Activated CD8-positive, alpha-beta T cell treated with anti-CD3 and anti-CD28 coated beads, Interleukin-2, amount 10 ng/mL, durations not matched to agents 7 days and 5 days (primary cell): ENCODE measurements around the gene TRIM47. TPM values are rescaled to one million over a fixed set of nuclear protein-coding genes. Genes with fewer than 3 reads are reported as not detected.
A peak's percentile ranks its signal among the peaks of the same experiment; 100 is the strongest.

ENCODE experiments used
- ATAC-seq: fragments of 150-1000 bp; cut with Tn5 transposase; one replicate; pipeline ENCODE4 v1.10.0; 2021; ENCODE audit warnings: moderate library complexity
- CTCF ChIA-PET: fragments of 350-600 bp; sonication (Branson Sonifier 250); formaldehyde crosslinking; loops from one replicate; lab custom pipeline; 2021; ENCODE audit warnings: antibody characterized with exemption; lab: Charles Lee
- POLR2A ChIA-PET: fragments of 350-600 bp; sonication (Branson Sonifier 250); formaldehyde crosslinking; loops from one replicate; lab custom pipeline; 2021; ENCODE audit warnings: antibody characterized with exemption; lab: Charles Lee
- DNase-seq: peaks from one replicate; pipeline ENCODE4 v3.0.0-alpha.2; 2020
- H3K27ac Mint-ChIP-seq: one replicate; pipeline ENCODE4 v1.8.0; 2021; ENCODE audit warnings: mild to moderate bottlenecking, mixed read lengths
- H3K27me3 Mint-ChIP-seq: one replicate; pipeline ENCODE4 v1.8.0; 2021; ENCODE audit warnings: low read depth, mixed read lengths
- H3K36me3 Mint-ChIP-seq: one replicate; pipeline ENCODE4 v1.8.0; 2021; ENCODE audit warnings: low read depth, mixed read lengths
- H3K4me1 Mint-ChIP-seq: one replicate; pipeline ENCODE4 v1.8.0; 2021; ENCODE audit warnings: low read depth, mixed read lengths
- H3K4me3 Mint-ChIP-seq: one replicate; pipeline ENCODE4 v1.8.0; 2021; ENCODE audit warnings: mild to moderate bottlenecking, mixed read lengths
- H3K9me3 Mint-ChIP-seq: one replicate; pipeline ENCODE4 v1.8.0; 2022; ENCODE audit warnings: mixed read lengths; ENCODE audit not compliant: insufficient read depth
- total RNA-seq, 2 experiments: library from RNA; stranded (reverse); gene quantifications; one replicate each; pipeline ENCODE4 v1.2.3, GENCODE V29; 2021

The TRIM47 gene
- total RNA-seq, 2 experiments from 2014 or later = 31.4 to 36.8 TPM

- Mint-ChIP-seq H3K27ac (no peak overlapping the region), H3K9me3 (no peaks in the 10 kb centered on the region), H3K36me3 (no peaks in the 10 kb centered on the region), H3K4me1 (peaks cover 8% of the 10 kb centered on the region), H3K27me3 (no peaks in the 10 kb centered on the region), H3K4me3 (no peak overlapping the region)
- CTCF ChIA-PET = no interaction called here
- DNase-seq (no peak), ATAC-seq (no peak)
- POLR2A ChIA-PET = no interaction called here
Measured at GRCh38 chr17:75919611-75920010, 41.2 kb upstream of the TRIM47 start.

DNA sequence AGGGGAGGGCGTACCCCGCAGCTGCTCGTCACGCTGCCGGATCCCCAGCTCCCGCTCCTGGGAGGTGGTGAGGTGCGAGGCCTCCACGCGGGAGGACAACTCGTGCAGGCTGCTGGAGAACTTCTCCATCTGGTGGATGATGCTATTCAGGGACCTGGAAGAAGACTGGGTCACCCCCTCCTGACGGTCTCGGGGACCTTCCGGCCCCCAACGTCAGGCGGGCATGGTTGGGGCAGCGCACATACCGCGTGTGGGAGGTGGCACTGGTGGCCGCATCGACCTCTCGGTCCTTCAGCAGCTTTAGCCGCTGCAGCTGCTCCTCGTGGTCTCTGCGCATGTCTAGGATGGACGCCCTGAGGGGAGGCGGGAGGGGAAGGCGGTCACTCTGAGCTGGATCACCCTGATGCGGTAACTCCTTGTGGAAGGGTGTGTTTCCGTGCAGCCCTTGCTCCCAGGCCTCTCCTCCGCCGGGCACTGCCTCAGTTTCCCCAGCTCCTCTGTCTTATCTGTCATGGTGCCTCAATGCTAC, 39.6 kb upstream of the TRIM47 start:
- Mint-ChIP-seq H3K4me1 (peaks cover 8% of the 10 kb centered on the region), H3K4me3 (no peak overlapping the region), H3K36me3 (no peaks in the 10 kb centered on the region), H3K27ac (no peak overlapping the region), H3K27me3 (no peaks in the 10 kb centered on the region), H3K9me3 (no peaks in the 10 kb centered on the region)
- ATAC-seq = no peak
- CTCF ChIA-PET = interaction anchor here (1.1 kb wide), 1 partner anchor 102 kb away, joined by 3 read pairs; no protein-coding TSS in a partner anchor
- POLR2A ChIA-PET = interaction anchor here (0.6 kb wide), 1 partner anchor 669 kb away, joined by 3 read pairs; no protein-coding TSS in a partner anchor
- DNase-seq = no peak

GRCh38 chr17:75917141-75917916, 38.9 kb upstream of the TRIM47 start:
- DNase-seq (no peak), ATAC-seq (no peak)

GRCh38 chr17:75915268-75915667, 36.9 kb upstream of the TRIM47 start:
- no peaks in the 10 kb centered on the region for H3K9me3 Mint-ChIP-seq
- peaks cover 1% of the 10 kb centered on the region for H3K36me3 Mint-ChIP-seq
- ChIA-PET POLR2A (no interaction called here), CTCF (interaction anchor here (1.2 kb wide), 1 partner anchor 10 kb away, joined by 8 read pairs; no protein-coding TSS in a partner anchor)
- no peak overlapping the region for H3K27ac Mint-ChIP-seq
- H3K27me3 Mint-ChIP-seq = no peaks in the 10 kb centered on the region
- no peak overlapping the region for H3K4me3 Mint-ChIP-seq
- DNase-seq (no peak), ATAC-seq (no peak)
- peaks cover 8% of the 10 kb centered on the region for H3K4me1 Mint-ChIP-seq

More at GRCh38 chr17:75917141-75917916, 38.9 kb upstream of the TRIM47 start:
- POLR2A ChIA-PET = interaction anchor here (0.6 kb wide), 1 partner anchor 668 kb away, joined by 3 read pairs; no protein-coding TSS in a partner anchor
- Mint-ChIP-seq H3K9me3 (no peaks in the 10 kb centered on the region), H3K27ac (peak overlapping the region; percentile 4), H3K27me3 (no peaks in the 10 kb centered on the region), H3K4me3 (no peak overlapping the region), H3K36me3 (peaks cover 1% of the 10 kb centered on the region), H3K4me1 (peaks cover 8% of the 10 kb centered on the region)
- CTCF ChIA-PET = interaction anchor here (1.1 to 1.5 kb wide), 4 partner anchors 10 to 102 kb away, joined by 3 to 6 read pairs (median 3); no protein-coding TSS in a partner anchor

GRCh38 chr17:75914643-75915267, 36.4 kb upstream of the TRIM47 start:
- H3K4me3 Mint-ChIP-seq = no peak overlapping the region
- peaks cover 1% of the 10 kb centered on the region for H3K36me3 Mint-ChIP-seq
- H3K27ac Mint-ChIP-seq = no peak overlapping the region
- H3K4me1 Mint-ChIP-seq = peaks cover 13% of the 10 kb centered on the region
- no peaks in the 10 kb centered on the region for H3K9me3 Mint-ChIP-seq
- no peak for ATAC-seq
- ChIA-PET POLR2A (no interaction called here), CTCF (interaction anchor here (1.2 kb wide), 1 partner anchor 9 kb away, joined by 8 read pairs; no protein-coding TSS in a partner anchor)
- H3K27me3 Mint-ChIP-seq = no peaks in the 10 kb centered on the region
- DNase-seq = no peak

- ChIA-PET CTCF (no interaction called here), POLR2A (no interaction called here)
- H3K4me1 Mint-ChIP-seq = peaks cover 17% of the 10 kb centered on the region
- no peak for DNase-seq
- H3K27ac Mint-ChIP-seq = no peak overlapping the region
- no peak overlapping the region for H3K4me3 Mint-ChIP-seq
- ATAC-seq = no peak
- no peaks in the 10 kb centered on the region for H3K9me3 Mint-ChIP-seq
- H3K36me3 Mint-ChIP-seq = peaks cover 3% of the 10 kb centered on the region
- H3K27me3 Mint-ChIP-seq = no peaks in the 10 kb centered on the region
Measured at GRCh38 chr17:75913537-75914210, 35.3 kb upstream of the TRIM47 start.

- ATAC-seq = no peak
- peaks cover 3% of the 10 kb centered on the region for H3K36me3 Mint-ChIP-seq
- no peaks in the 10 kb centered on the region for H3K27me3 Mint-ChIP-seq
- DNase-seq = no peak
- H3K27ac Mint-ChIP-seq = no peak overlapping the region
- H3K9me3 Mint-ChIP-seq = no peaks in the 10 kb centered on the region
- H3K4me3 Mint-ChIP-seq = no peak overlapping the region
- ChIA-PET CTCF (interaction anchor here (3.1 kb wide), 1 partner anchor 95 kb away, joined by 22 read pairs; no protein-coding TSS in a partner anchor), POLR2A (no interaction called here)
- peaks cover 17% of the 10 kb centered on the region for H3K4me1 Mint-ChIP-seq
Measured at GRCh38 chr17:75910699-75911098, 32.3 kb upstream of the TRIM47 start.

GRCh38 chr17:75909812-75910274, 31.5 kb upstream of the TRIM47 start:
- H3K9me3 Mint-ChIP-seq = no peaks in the 10 kb centered on the region
- no peaks in the 10 kb centered on the region for H3K27me3 Mint-ChIP-seq
- CTCF ChIA-PET = interaction anchor here (0.8 to 3.1 kb wide), 6 partner anchors 14 to 488 kb away, joined by 3 to 22 read pairs (median 3); partner anchors contain the start of genes CDK3 and TRIM65
- H3K36me3 Mint-ChIP-seq = peaks cover 3% of the 10 kb centered on the region
- POLR2A ChIA-PET = interaction anchor here (0.6 to 1.2 kb wide), 2 partner anchors 13 to 147 kb away, joined by 3 to 5 read pairs; partner anchors contain the start of gene TRIM65
- DNase-seq = no peak
- no peak for ATAC-seq
- H3K27ac Mint-ChIP-seq = no peak overlapping the region
- no peak overlapping the region for H3K4me3 Mint-ChIP-seq
- H3K4me1 Mint-ChIP-seq = peaks cover 22% of the 10 kb centered on the region

DNA sequence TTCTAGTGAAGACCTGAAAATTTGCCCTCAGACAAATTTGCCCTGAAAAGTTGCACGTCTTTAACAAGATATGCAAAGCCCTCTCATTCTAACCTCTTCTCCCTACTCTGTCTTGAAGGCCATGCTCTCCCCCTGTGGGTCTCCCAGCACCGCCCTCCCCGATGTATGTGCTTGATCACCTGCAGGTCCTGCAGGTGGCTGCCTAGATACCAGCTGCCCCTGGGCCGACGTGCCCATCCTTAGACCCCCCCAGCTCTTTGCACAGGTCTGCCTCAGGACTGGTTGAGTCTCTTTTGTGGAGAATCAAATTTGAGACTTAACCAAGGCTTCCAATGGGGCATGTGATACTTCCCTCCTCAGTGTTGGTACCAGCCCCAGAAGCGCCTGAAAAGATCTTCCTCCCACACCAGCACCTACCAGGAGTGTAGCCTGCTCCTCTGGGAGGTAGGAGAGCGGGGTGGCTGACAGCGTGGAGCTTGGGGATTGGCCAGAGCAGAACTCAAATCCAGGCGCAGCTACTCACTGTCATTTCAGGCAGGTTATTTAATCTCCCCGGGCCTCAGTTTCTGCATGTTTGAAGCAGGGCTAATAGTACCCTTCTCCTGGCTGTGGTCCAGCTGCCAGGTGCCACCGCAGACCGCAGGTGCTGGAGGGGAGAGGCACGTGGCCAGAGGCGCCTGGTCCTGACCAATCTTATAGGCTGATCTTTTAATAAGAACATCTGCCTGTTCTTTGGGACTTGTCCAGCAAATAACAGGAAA, 30.9 kb upstream of the TRIM47 start:
- ATAC-seq (no peak), DNase-seq (no peak)
- POLR2A ChIA-PET = interaction anchor here (0.6 to 1.2 kb wide), 2 partner anchors 13 to 146 kb away, joined by 3 to 5 read pairs; partner anchors contain the start of gene TRIM65
- H3K4me3 Mint-ChIP-seq = no peak overlapping the region
- H3K27ac Mint-ChIP-seq = no peak overlapping the region
- H3K4me1 Mint-ChIP-seq = peaks cover 22% of the 10 kb centered on the region
- peaks cover 3% of the 10 kb centered on the region for H3K36me3 Mint-ChIP-seq
- no peaks in the 10 kb centered on the region for H3K27me3 Mint-ChIP-seq
- H3K9me3 Mint-ChIP-seq = no peaks in the 10 kb centered on the region
- CTCF ChIA-PET = interaction anchor here (0.8 to 3.1 kb wide), 6 partner anchors 13 to 489 kb away, joined by 3 to 22 read pairs (median 3); partner anchors contain the start of genes CDK3 and TRIM65

GRCh38 chr17:75908201-75908600, 29.8 kb upstream of the TRIM47 start:
- CTCF ChIA-PET = no interaction called here

More at GRCh38 chr17:75908201-75908600, 29.8 kb upstream of the TRIM47 start:
- Mint-ChIP-seq H3K27ac (no peak overlapping the region), H3K36me3 (peaks cover 3% of the 10 kb centered on the region), H3K27me3 (no peaks in the 10 kb centered on the region), H3K4me3 (no peak overlapping the region), H3K4me1 (peaks cover 29% of the 10 kb centered on the region), H3K9me3 (no peaks in the 10 kb centered on the region)
- ATAC-seq (no peak), DNase-seq (no peak)
- POLR2A ChIA-PET = no interaction called here
